H9 (cell line): ENCODE measurements around the gene NOP56. TPM values are rescaled to one million over a fixed set of nuclear protein-coding genes. Genes with fewer than 3 reads are reported as not detected.

Experiments used
- DNase-seq: peaks from one replicate; pipeline ENCODE4 v3.0.0-alpha.2; 2017
- H2AFZ ChIP-seq: one replicate; pipeline ENCODE4 v1.6.1; 2013; ENCODE audit warnings: mild to moderate bottlenecking, low read length, control low read depth, moderate library complexity
- H2AK5ac ChIP-seq: 2 replicates; pipeline ENCODE4 v1.6.1; 2013; ENCODE audit warnings: low read length, control low read depth, mixed read lengths; ENCODE audit not compliant: insufficient read length
- H2BK120ac ChIP-seq: one replicate; pipeline ENCODE4 v1.6.1; 2013; ENCODE audit warnings: low read depth, mild to moderate bottlenecking, low read length, control low read depth, inconsistent platforms; ENCODE audit not compliant: poor library complexity, severe bottlenecking
- H2BK12ac ChIP-seq: 2 replicates; pipeline ENCODE4 v1.6.1; 2013; ENCODE audit warnings: low read length, control low read depth, mixed read lengths, low read depth; ENCODE audit not compliant: insufficient read length
- H2BK15ac ChIP-seq: 2 replicates; pipeline ENCODE4 v1.6.1; 2013; ENCODE audit warnings: low read depth, low read length, control low read depth
- H2BK20ac ChIP-seq: one replicate; pipeline ENCODE4 v1.6.1; 2013; ENCODE audit warnings: low read depth, mild to moderate bottlenecking, low read length, control low read depth, inconsistent platforms; ENCODE audit not compliant: poor library complexity, severe bottlenecking
- H2BK5ac ChIP-seq: 2 replicates; pipeline ENCODE4 v1.6.1; 2013; ENCODE audit warnings: low read length, control low read depth, mixed read lengths; ENCODE audit not compliant: insufficient read length
- H3K14ac ChIP-seq: 2 replicates; pipeline ENCODE4 v1.6.1; 2013; ENCODE audit warnings: low read length, control low read depth; ENCODE audit not compliant: insufficient read depth
- H3K18ac ChIP-seq: 2 replicates; pipeline ENCODE4 v1.6.1; 2013; ENCODE audit warnings: low read depth, mild to moderate bottlenecking, mixed read lengths, low read length, control low read depth; ENCODE audit not compliant: insufficient read length
- H3K23ac ChIP-seq: 2 replicates; pipeline ENCODE4 v1.6.1; 2013; ENCODE audit warnings: low read length, control low read depth, mixed read lengths, low read depth; ENCODE audit not compliant: insufficient read length
- H3K23me2 ChIP-seq: 2 replicates; pipeline ENCODE4 v1.6.1; 2013; ENCODE audit warnings: low read depth, mild to moderate bottlenecking, mixed read lengths, low read length, control low read depth; ENCODE audit not compliant: insufficient read length, poor library complexity, severe bottlenecking
- H3K27ac ChIP-seq: 2 replicates; pipeline ENCODE4 v1.5.1; 2013; ENCODE audit warnings: low read length, control low read depth, mixed read lengths, low read depth; ENCODE audit not compliant: insufficient read length
- H3K27me3 ChIP-seq: 2 replicates; pipeline ENCODE4 v1.6.1; 2013; ENCODE audit warnings: low read length, control low read depth, inconsistent platforms; ENCODE audit not compliant: insufficient read depth
- H3K4ac ChIP-seq: 2 replicates; pipeline ENCODE4 v1.6.1; 2013; ENCODE audit warnings: low read depth, mild to moderate bottlenecking, control low read depth, inconsistent platforms, low read length, moderate library complexity
- H3K4me1 ChIP-seq: 2 replicates; pipeline ENCODE4 v1.6.1; 2013; ENCODE audit warnings: low read length, control low read depth, inconsistent platforms; ENCODE audit not compliant: insufficient read depth
- H3K4me2 ChIP-seq: 2 replicates; pipeline ENCODE4 v1.6.1; 2013; ENCODE audit warnings: low read length, control low read depth, mixed read lengths; ENCODE audit not compliant: insufficient read length, insufficient read depth
- H3K56ac ChIP-seq: 2 replicates; pipeline ENCODE4 v1.6.1; 2013; ENCODE audit warnings: low read depth, mild to moderate bottlenecking, mixed read lengths, low read length, control low read depth; ENCODE audit not compliant: insufficient read length
- H3K79me1 ChIP-seq: 2 replicates; pipeline ENCODE4 v1.6.1; 2013; ENCODE audit warnings: low read depth, mild to moderate bottlenecking, moderate library complexity, low read length, control low read depth, inconsistent platforms; ENCODE audit not compliant: insufficient read depth, poor library complexity, severe bottlenecking
- H3K79me2 ChIP-seq: 2 replicates; pipeline ENCODE4 v1.6.1; 2013; ENCODE audit warnings: low read length, control low read depth, inconsistent platforms; ENCODE audit not compliant: insufficient read depth
- H3K9ac ChIP-seq: 2 replicates; pipeline ENCODE4 v1.6.1; 2013; ENCODE audit warnings: low read length, control low read depth, mixed read lengths; ENCODE audit not compliant: insufficient read length; ENCODE audit errors: extremely low read depth
- H3K9me3 ChIP-seq: one replicate; pipeline ENCODE4 v1.6.1; 2013; ENCODE audit warnings: low read depth, low read length, inconsistent platforms; ENCODE audit not compliant: control insufficient read depth
- H3T11ph ChIP-seq: one replicate; pipeline ENCODE4 v1.6.1; 2013; ENCODE audit warnings: mild to moderate bottlenecking, low read length, control low read depth, inconsistent platforms
- H4K20me1 ChIP-seq: one replicate; pipeline ENCODE4 v1.6.1; 2013; ENCODE audit not compliant: control insufficient read depth, insufficient read length, insufficient read depth
- H4K5ac ChIP-seq: 2 replicates; pipeline ENCODE4 v1.6.1; 2013; ENCODE audit warnings: low read depth, mild to moderate bottlenecking, mixed read lengths, low read length, control low read depth; ENCODE audit not compliant: insufficient read length
- H4K8ac ChIP-seq: replicated peaks from 2 replicates; pipeline ENCODE4 v1.6.1; 2013; ENCODE audit warnings: low read length, control low read depth, mixed read lengths, low read depth; ENCODE audit not compliant: insufficient read length
- H4K91ac ChIP-seq: 2 replicates; pipeline ENCODE4 v1.6.1; 2013; ENCODE audit warnings: low read depth, mild to moderate bottlenecking, moderate library complexity, mixed read lengths, low read length, control low read depth; ENCODE audit not compliant: insufficient read length
- H3K27ac Mint-ChIP-seq, 3 experiments: 2 replicates in 2 of 3; 3 replicates in 1 of 3; pipeline ENCODE4 v1.8.0; 2020 to 2021; ENCODE audit warnings: mixed read lengths in 3 of 3, mild to moderate bottlenecking in 1 of 3, moderate library complexity in 1 of 3
- H3K27me3 Mint-ChIP-seq: 2 replicates; pipeline ENCODE4 v1.8.0; 2021; ENCODE audit warnings: low read depth, mild to moderate bottlenecking, moderate library complexity, mixed read lengths
- H3K36me3 Mint-ChIP-seq, 3 experiments: 2 replicates in 2 of 3; 3 replicates in 1 of 3; pipeline ENCODE4 v1.8.0; 2020 to 2021; ENCODE audit warnings: low read depth in 3 of 3, mixed read lengths in 3 of 3; ENCODE audit not compliant: insufficient read depth in 1 of 3
- H3K4me1 Mint-ChIP-seq, 2 experiments: 2 replicates each; pipeline ENCODE4 v1.8.0; 2020; ENCODE audit warnings: mixed read lengths in 2 of 2
- H3K4me3 Mint-ChIP-seq, 2 experiments: 2 replicates in 1 of 2; 3 replicates in 1 of 2; pipeline ENCODE4 v1.8.0; 2020 to 2021; ENCODE audit warnings: mild to moderate bottlenecking in 2 of 2, mixed read lengths in 2 of 2, moderate library complexity in 1 of 2
- H3K9me3 Mint-ChIP-seq, 2 experiments: 2 replicates in 1 of 2; 3 replicates in 1 of 2; pipeline ENCODE4 v1.8.0; 2020; ENCODE audit warnings: mild to moderate bottlenecking in 2 of 2, mixed read lengths in 2 of 2, moderate library complexity in 1 of 2
- WGBS: extraction: QIAGEN DNeasy Blood & Tissue Kit; methylation state at CpG from one replicate; pipeline ENCODE4 v1.1.7; 2013; ENCODE audit warnings: missing lambda C conversion rate, low lambda C conversion rate, mixed read lengths; ENCODE audit not compliant: insufficient read length; ENCODE audit errors: extremely low coverage; 5-methylcytosine and 5-hydroxymethylcytosine counted together
- total RNA-seq: library from RNA; stranded (reverse); gene quantifications from 2 replicates; pipeline ENCODE4 v1.2.1, GENCODE V29; 2021
- TF ChIP-seq, protein P1 (sequence below): fragments of 200-600 bp; sonication (generic); conservative IDR thresholded peaks from 3 replicates; pipeline ENCODE4 v1.8.0; 2021; ENCODE audit warnings: antibody characterized with exemption, mild to moderate bottlenecking

The NOP56 gene
- total RNA-seq, 1 experiment from 2014 or later: 774 TPM

GRCh38 chr20:2606507-2607006 lies 45.9 kb upstream of the NOP56 start:
- Histone ChIP-seq H4K8ac (no peak overlapping the region), H2BK20ac (no peak overlapping the region), H3K4me2 (no peak overlapping the region), H3K56ac (no peak overlapping the region), H2BK5ac (no peak overlapping the region), H3K23me2 (no peaks in the 10 kb centered on the region), H3K79me2 (no peaks in the 10 kb centered on the region), H3K18ac (no peak overlapping the region), H2BK12ac (no peak overlapping the region), H3K14ac (no peak overlapping the region), H3K9ac (no peak overlapping the region), H4K20me1 (no peaks in the 10 kb centered on the region), H3K27ac (no peak overlapping the region), H2BK15ac (no peak overlapping the region), H3K27me3 (no peaks in the 10 kb centered on the region), H3K4me1 (no peaks in the 10 kb centered on the region), H3K79me1 (no peaks in the 10 kb centered on the region), H3K9me3 (peaks cover 5% of the 10 kb centered on the region), H4K5ac (no peak overlapping the region), H3K23ac (no peak overlapping the region), H2BK120ac (no peak overlapping the region), H3K4ac (no peak overlapping the region), H2AFZ (no peak overlapping the region), H3T11ph (no peak overlapping the region), H2AK5ac (no peak overlapping the region), H4K91ac (no peak overlapping the region)
- no peak overlapping the region for H3K27ac Mint-ChIP-seq
- H3K4me1 Mint-ChIP-seq: peaks cover 3 to 4% of the 10 kb centered on the region in 2 experiments; a peak in 3 of 4 replicates
- WGBS: no CpG with 5 or more reads among the region's 1 CpG
- TF ChIP-seq, protein P1, sequence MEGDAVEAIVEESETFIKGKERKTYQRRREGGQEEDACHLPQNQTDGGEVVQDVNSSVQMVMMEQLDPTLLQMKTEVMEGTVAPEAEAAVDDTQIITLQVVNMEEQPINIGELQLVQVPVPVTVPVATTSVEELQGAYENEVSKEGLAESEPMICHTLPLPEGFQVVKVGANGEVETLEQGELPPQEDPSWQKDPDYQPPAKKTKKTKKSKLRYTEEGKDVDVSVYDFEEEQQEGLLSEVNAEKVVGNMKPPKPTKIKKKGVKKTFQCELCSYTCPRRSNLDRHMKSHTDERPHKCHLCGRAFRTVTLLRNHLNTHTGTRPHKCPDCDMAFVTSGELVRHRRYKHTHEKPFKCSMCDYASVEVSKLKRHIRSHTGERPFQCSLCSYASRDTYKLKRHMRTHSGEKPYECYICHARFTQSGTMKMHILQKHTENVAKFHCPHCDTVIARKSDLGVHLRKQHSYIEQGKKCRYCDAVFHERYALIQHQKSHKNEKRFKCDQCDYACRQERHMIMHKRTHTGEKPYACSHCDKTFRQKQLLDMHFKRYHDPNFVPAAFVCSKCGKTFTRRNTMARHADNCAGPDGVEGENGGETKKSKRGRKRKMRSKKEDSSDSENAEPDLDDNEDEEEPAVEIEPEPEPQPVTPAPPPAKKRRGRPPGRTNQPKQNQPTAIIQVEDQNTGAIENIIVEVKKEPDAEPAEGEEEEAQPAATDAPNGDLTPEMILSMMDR: no peak
- H3K27me3 Mint-ChIP-seq: peaks cover 21% of the 10 kb centered on the region
- no peak for DNase-seq
- H3K4me3 Mint-ChIP-seq: no peak overlapping the region
- peaks cover 18 to 28% of the 10 kb centered on the region in 2 experiments for H3K9me3 Mint-ChIP-seq
- peaks cover 0 to 7% (median 3%) of the 10 kb centered on the region in 3 experiments; a peak in 4 of 7 replicates for H3K36me3 Mint-ChIP-seq
